COLO668 (cell line): ENCODE results near the gene ZFP62.
"Not testable (repeated sequence)": the region's sequence is repeated elsewhere in the genome, so short reads cannot be mapped to it uniquely, and the experiment has no call there.

Source experiments
- DNase-seq: peaks from one replicate; lab custom pipeline; 2025; ENCODE audit not compliant: unreplicated experiment; lab: John Stamatoyannopoulos, UW

The ZFP62 gene

GRCh38 chr5:180831139-180832093 lies 29.7 kb downstream of the ZFP62 start:
- DNase-seq: peak; percentile 71

- peak; percentile 71 for DNase-seq
These were observed 30.6 kb downstream of the ZFP62 start for GRCh38 chr5:180830253-180831138.

GRCh38 chr5:180829726-180830125 lies 31.4 kb downstream of the ZFP62 start:
- DNase-seq: no peak

GRCh38 chr5:180828756-180829531 lies 32.1 kb downstream of the ZFP62 start:
- not testable (repeated sequence) for DNase-seq

GRCh38 chr5:180827374-180827773 lies 33.7 kb downstream of the ZFP62 start:
- not testable (repeated sequence) for DNase-seq

- DNase-seq: no peak
These were observed 35.1 kb downstream of the ZFP62 start for GRCh38 chr5:180825768-180826525.

GRCh38 chr5:180824630-180825476 lies 36.2 kb downstream of the ZFP62 start:
- DNase-seq: no peak

- no peak for DNase-seq
These were observed 37.0 kb downstream of the ZFP62 start for GRCh38 chr5:180823940-180824629.

GRCh38 chr5:180823346-180823745 lies 37.7 kb downstream of the ZFP62 start:
- no peak for DNase-seq

- DNase-seq: no peak
These were observed 39.5 kb downstream of the ZFP62 start for GRCh38 chr5:180821538-180821937.

GRCh38 chr5:180820788-180821321 lies 40.2 kb downstream of the ZFP62 start:
- DNase-seq: peak; percentile 36

GRCh38 chr5:180818677-180819341 lies 42.3 kb downstream of the ZFP62 start:
- DNase-seq: no peak

- DNase-seq: no peak
These were observed 43.0 kb downstream of the ZFP62 start for GRCh38 chr5:180817893-180818674.

- peak; percentile 19 for DNase-seq
These were observed 44.2 kb downstream of the ZFP62 start for GRCh38 chr5:180816608-180817534.

- no peak for DNase-seq
These were observed 45.7 kb downstream of the ZFP62 start for GRCh38 chr5:180815293-180815917.

- DNase-seq: no peak
These were observed 47.7 kb downstream of the ZFP62 start for GRCh38 chr5:180813420-180813819.
